Subcutaneous abdominal adipose tissue (tissue), 5 donors: ENCODE measurements around the gene ASTN2.

Experiments
- H3K27ac ChIP-seq: one replicate; pipeline ENCODE4 v1.7.0; 2013; ENCODE audit warnings: low read depth, mild to moderate bottlenecking, inconsistent platforms, low read length, moderate library complexity
- H3K27me3 ChIP-seq, 5 donors: one replicate each; pipeline ENCODE4 v1.7.0; 2013; ENCODE audit warnings: low read length in 5 of 5, inconsistent platforms in 1 of 5; ENCODE audit not compliant: control insufficient read depth in 5 of 5, insufficient read depth in 4 of 5
- H3K36me3 ChIP-seq, 5 donors: one replicate each; pipeline ENCODE4 v1.7.0; 2013; ENCODE audit warnings: low read length in 5 of 5; ENCODE audit not compliant: control insufficient read depth in 5 of 5, insufficient read depth in 5 of 5
- H3K4me1 ChIP-seq, 5 donors: one replicate each; pipeline ENCODE4 v1.7.0; 2013; ENCODE audit warnings: low read length in 5 of 5, mild to moderate bottlenecking in 3 of 5, moderate library complexity in 1 of 5; ENCODE audit not compliant: control insufficient read depth in 5 of 5, insufficient read depth in 5 of 5
- H3K4me3 ChIP-seq, 5 donors: one replicate each; pipeline ENCODE4 v1.7.0; 2013; ENCODE audit warnings: low read length in 5 of 5, low read depth in 1 of 5
- H3K9ac ChIP-seq, 5 donors: one replicate each; pipeline ENCODE4 v1.7.0; 2013; ENCODE audit warnings: low read length in 5 of 5, mild to moderate bottlenecking in 4 of 5, moderate library complexity in 3 of 5
- H3K9me3 ChIP-seq, 5 donors: one replicate each; pipeline ENCODE4 v1.7.0; 2013; ENCODE audit warnings: low read length in 5 of 5; ENCODE audit not compliant: control insufficient read depth in 5 of 5
- donor health status: healthy.
- donor health status: healthy.
- donor health status: healthy.
- donor health status: healthy.
- donor health status: healthy.

The ASTN2 gene

DNA sequence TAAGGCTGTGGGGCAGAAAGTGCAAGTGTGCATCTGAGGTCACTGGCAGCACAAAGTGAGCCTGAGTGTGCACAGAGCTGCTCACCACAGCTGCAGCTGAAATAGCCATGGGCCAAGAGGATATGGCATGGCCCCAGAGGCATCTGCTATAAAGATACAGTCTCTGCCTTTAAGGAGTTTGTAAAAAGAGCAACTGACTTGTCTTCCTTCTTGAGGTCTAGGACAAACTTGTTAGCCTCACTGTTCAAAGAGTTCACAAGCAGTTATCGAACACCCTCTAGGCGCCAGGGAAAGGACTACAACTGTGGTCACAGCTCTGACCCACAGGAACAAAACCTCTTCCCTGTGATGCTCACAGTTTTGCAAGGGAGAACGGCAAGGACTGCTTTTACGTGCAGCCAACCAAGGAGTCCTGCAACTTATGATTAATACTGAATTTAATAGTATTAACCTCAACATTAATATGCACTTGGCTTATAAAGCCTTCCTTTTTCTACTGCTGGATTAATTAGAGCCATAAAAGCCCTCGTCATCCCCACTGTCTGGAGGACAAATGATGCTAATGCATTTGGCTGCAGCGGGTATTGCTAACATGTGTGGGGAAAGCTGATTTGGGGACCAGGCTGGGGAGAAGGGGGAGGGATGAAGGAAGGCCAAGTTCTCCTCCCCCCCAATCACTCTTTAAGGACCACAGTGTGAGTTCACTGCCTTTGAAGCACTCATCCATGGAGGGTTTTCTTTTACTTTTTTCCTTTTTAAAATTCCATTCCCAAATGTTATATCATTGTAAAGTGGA is 917.6 kb downstream of the ASTN2 start:
- H3K4me1 ChIP-seq: no peaks in the 10 kb centered on the region
- no peaks in the 10 kb centered on the region for H3K36me3 ChIP-seq
- no peak overlapping the region for H3K27ac ChIP-seq
- no peak overlapping the region for H3K4me3 ChIP-seq
- no peaks in the 10 kb centered on the region for H3K27me3 ChIP-seq
- H3K9me3 ChIP-seq: no peaks in the 10 kb centered on the region
- no peak overlapping the region for H3K9ac ChIP-seq

DNA sequence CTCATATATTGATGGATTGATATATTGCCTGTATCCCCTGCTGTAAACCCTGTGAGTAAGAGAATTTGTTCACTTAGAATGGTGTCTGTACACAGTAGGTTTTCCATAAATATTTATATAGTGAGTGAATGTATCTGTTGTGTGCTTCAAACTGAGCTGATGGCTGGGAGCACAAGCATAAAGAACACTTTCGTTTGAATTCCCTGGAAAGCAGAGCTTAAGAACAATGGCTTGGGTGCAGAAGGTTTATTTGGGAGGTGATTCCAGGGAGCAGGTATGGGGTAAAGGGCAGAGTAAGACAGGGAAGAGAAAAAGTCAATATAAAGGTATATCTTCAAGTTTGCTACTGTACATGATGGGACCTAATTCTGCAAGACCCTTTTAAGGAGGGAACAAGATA is 918.7 kb downstream of the ASTN2 start:
- no peak overlapping the region for H3K9ac ChIP-seq
- H3K4me1 ChIP-seq: no peaks in the 10 kb centered on the region
- H3K36me3 ChIP-seq: no peaks in the 10 kb centered on the region
- H3K9me3 ChIP-seq: no peaks in the 10 kb centered on the region
- H3K27me3 ChIP-seq: no peaks in the 10 kb centered on the region
- no peak overlapping the region for H3K27ac ChIP-seq
- H3K4me3 ChIP-seq: no peak overlapping the region

DNA sequence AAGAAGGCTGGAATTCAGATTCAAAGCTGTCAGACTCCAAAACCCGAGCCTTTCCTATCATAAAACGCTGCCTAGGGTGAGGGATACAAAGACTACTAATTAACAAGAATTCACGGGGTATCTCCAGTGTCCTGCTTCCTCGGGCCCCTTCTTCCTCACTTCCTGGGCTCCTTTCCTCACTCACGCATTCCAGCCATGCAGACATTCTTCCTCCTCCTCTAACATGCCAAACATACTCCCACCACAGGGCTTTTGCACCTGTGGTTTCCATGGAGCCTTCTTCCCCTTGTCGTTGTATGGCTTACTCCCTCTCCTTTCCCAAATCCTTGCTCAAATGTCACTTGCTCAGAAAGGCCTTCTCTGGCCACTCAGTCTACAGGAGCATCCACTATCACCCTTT is 919.1 kb downstream of the ASTN2 start:
- H3K4me1 ChIP-seq: no peaks in the 10 kb centered on the region
- no peaks in the 10 kb centered on the region for H3K9me3 ChIP-seq
- no peak overlapping the region for H3K27ac ChIP-seq
- no peak overlapping the region for H3K4me3 ChIP-seq
- H3K9ac ChIP-seq: no peak overlapping the region
- H3K27me3 ChIP-seq: no peaks in the 10 kb centered on the region
- H3K36me3 ChIP-seq: no peaks in the 10 kb centered on the region

DNA sequence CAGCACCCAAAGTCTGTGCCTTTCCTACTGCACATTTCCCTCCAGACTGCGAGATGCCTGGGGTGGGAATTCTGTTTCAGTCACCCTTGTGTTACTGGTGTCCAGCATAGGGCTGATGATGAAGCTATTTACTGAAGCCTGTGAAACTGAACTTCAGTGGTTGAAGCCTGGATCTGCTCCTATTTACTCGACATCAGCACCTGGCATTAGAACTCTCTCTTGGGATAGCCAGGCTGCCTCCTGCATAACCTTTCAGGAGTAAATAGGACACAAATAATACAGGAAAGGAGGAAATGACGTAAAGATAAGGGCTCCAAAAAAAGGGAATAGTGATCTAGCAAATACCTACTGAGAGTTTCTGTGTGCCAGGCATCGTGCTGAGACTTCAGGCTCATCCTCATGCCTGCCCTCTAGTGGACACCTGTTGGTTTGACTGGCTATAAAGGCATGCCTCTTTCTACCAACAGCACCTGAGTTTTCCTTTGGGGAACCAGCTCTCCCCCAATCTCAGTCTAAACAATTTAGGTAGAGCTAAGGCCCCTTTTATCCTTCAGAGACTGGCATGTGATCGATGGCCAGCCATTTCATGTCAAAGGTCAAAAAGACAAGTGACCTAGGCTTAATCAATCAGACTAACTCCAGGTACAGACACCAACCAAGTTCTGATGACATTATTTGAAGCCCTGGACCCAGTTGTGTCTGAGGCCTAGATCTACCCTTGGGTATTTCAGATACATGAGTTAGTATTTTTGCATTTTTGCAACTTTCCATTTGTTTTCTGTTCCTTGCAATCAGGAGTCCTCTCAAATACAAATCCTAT is 919.8 kb downstream of the ASTN2 start:
- Histone ChIP-seq H3K4me1 (no peaks in the 10 kb centered on the region), H3K4me3 (no peak overlapping the region), H3K27me3 (no peaks in the 10 kb centered on the region), H3K9ac (no peak overlapping the region), H3K9me3 (no peaks in the 10 kb centered on the region), H3K36me3 (no peaks in the 10 kb centered on the region), H3K27ac (no peak overlapping the region)

DNA sequence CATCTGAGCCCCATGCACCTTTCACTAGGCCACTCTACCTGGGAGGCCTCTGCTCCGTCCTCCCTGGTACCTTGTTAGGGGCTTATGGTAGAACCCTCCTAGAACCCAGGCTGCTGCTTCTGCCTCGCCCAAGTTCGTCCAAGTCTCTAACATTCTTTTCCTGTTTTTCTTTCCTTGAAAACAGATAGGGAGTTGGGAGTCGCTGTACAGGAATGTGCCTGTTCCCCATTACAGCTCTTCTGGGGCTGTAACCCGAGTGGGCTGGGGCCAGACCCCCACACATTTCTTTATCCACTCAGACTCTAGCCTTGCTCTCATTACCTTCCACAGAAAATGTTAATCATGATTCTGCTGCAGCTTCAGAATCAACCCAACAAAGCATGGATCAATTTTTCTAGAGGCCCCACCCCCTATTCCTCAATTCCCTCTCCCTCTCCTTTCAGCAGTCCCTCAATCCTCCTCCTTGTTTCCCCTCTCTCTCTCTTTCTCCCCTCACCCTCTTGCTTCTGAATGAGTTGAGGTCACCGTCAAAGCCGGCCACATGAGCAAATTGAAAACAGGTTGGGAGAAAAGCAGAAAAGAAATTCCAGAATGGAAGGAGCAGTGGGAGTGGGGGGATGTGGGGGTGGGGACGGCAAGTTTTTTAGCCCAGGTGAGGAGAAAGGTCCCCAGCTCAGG is 921.5 kb downstream of the ASTN2 start:
- Histone ChIP-seq H3K27me3 (no peaks in the 10 kb centered on the region), H3K9ac (no peak overlapping the region), H3K4me3 (no peak overlapping the region), H3K36me3 (no peaks in the 10 kb centered on the region), H3K27ac (no peak overlapping the region), H3K9me3 (no peaks in the 10 kb centered on the region), H3K4me1 (no peaks in the 10 kb centered on the region)

DNA sequence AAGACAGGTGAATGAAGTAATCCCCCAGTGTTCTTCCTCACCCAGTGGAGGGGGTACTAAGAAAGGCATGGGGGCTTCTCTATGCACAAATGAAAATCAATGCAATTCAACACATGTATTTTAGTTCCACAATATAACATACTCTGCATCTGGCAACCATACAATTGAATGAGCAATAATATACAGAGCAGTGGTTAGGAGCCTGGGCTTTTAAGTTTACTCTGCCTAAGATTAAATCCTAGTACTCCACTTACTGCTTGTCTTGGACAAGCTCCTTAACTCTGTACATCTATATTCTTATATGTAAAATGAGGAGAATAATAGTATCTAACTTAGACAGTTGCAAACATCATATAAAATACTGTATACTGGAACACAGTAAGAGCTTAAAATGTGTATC is 923.2 kb downstream of the ASTN2 start:
- no peak overlapping the region for H3K9ac ChIP-seq

DNA sequence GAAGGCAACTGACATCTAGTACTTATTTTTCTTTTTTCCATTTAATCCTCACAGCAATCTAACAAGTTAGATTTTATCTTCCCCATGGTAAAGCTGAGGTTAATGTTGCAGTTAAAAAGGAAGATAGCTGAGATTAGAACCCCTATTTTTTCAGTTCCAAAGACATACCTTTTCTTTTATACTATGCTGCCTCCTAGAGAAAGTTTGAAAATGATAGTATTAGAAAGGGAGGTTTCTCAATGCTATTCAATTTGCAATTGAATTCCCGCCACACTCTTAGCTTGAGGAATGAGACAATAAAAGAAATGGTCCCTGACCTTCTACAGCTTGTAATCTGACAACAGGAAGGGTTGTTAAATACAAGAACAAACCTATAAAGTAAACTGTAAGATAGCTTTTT is 923.6 kb downstream of the ASTN2 start:
- no peaks in the 10 kb centered on the region for H3K9me3 ChIP-seq

More for the DNA sequence above, 923.2 kb downstream of the ASTN2 start:
- no peak overlapping the region for H3K4me3 ChIP-seq
- no peaks in the 10 kb centered on the region for H3K36me3 ChIP-seq
- H3K27ac ChIP-seq: no peak overlapping the region
- H3K9me3 ChIP-seq: no peaks in the 10 kb centered on the region
- no peaks in the 10 kb centered on the region for H3K4me1 ChIP-seq
- H3K27me3 ChIP-seq: no peaks in the 10 kb centered on the region

DNA sequence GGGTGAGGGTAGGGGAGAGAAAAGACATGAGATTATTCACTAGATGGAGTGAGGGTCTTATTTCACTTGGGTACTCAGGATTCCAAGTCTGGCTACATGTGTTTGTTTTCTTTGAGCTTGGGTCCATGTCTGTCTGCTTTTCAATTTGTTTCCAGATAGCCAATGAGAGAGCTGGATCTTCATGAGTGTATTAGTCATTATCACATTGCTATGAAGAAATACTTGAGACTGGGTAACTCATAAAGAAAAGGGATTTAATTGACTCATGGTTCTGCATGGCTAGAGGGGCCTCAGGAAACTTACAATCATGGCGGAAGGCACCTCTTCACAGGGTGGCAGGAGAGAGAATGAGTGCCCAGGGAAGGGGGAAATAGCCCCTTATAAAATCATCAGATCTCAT is 924.5 kb downstream of the ASTN2 start:
- Histone ChIP-seq H3K4me1 (no peaks in the 10 kb centered on the region), H3K27ac (no peak overlapping the region), H3K27me3 (no peaks in the 10 kb centered on the region), H3K9ac (no peak overlapping the region), H3K36me3 (peaks cover 0 to 5% (median 0%) of the 10 kb centered on the region in 5 donors), H3K9me3 (no peaks in the 10 kb centered on the region), H3K4me3 (no peak overlapping the region)

More for the DNA sequence above, 923.6 kb downstream of the ASTN2 start:
- Histone ChIP-seq H3K27ac (no peak overlapping the region), H3K4me1 (no peaks in the 10 kb centered on the region), H3K9ac (no peak overlapping the region), H3K4me3 (no peak overlapping the region), H3K36me3 (peaks cover 0 to 4% (median 0%) of the 10 kb centered on the region in 5 donors), H3K27me3 (no peaks in the 10 kb centered on the region)

DNA sequence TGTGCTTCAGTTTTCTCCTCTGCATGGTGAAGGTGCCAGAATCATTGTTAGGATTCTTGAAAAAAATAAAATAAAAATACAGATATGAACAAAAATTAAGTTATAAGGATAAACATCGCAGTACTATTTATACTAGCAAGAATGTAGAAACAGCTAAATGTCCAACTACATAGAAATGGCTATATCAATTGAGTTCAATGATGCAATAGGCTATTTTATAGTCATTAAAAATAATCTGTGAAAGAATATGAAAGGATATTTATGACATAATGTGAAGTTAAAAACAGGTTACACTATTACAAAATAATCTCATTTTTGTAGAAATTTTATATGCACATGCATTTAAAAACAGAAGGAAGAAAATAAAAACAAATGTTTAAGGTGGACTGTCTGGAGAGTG is 926.5 kb downstream of the ASTN2 start:
- H3K4me3 ChIP-seq: no peak overlapping the region
- H3K27me3 ChIP-seq: no peaks in the 10 kb centered on the region
- no peak overlapping the region for H3K9ac ChIP-seq
- H3K36me3 ChIP-seq: peaks cover 0 to 9% (median 0%) of the 10 kb centered on the region in 5 donors
- no peak overlapping the region for H3K27ac ChIP-seq
- H3K4me1 ChIP-seq: no peaks in the 10 kb centered on the region
- no peaks in the 10 kb centered on the region for H3K9me3 ChIP-seq
